Glomerular visceral epithelial cell (primary cell): ENCODE measurements around the gene PRC1.
A peak's percentile ranks its signal among the peaks of the same experiment; 100 is the strongest.

Experiments used
- DNase-seq: peaks from one replicate; pipeline ENCODE4 v3.0.0-alpha.2; 2016; ENCODE audit errors: extremely low spot score

The PRC1 gene

DNA sequence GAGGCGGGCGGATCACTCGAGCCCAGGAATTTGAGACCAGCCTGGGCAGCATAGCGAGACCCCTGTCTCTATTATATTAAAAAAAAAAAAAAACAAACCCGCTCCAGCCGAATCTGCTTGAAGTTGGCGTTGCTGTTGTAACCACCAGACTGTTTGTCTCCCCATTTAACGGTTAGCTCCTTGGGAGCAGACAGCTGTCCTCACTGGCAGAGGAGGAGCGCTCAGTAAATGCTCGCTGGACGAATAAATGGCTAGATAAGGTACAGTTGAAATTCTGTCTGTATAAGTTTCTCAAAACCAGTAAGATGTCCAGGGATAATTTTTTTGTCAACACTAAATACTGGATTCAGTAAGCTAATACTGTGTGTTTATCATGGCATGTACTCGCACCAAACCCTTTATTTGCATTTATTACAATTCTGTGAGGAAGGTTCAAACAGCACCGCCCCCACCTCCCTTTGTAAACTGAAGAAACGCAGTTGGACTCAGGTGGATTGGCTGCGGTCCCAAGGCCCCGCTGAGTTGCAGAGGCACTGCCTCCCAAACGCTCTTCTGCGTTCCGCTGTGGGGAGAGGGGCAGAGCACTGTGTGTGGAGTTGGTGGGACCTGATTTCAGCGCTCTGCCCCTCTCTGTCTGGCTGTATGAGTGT is 38.6 kb downstream of the PRC1 start:
- no peak for DNase-seq

DNA sequence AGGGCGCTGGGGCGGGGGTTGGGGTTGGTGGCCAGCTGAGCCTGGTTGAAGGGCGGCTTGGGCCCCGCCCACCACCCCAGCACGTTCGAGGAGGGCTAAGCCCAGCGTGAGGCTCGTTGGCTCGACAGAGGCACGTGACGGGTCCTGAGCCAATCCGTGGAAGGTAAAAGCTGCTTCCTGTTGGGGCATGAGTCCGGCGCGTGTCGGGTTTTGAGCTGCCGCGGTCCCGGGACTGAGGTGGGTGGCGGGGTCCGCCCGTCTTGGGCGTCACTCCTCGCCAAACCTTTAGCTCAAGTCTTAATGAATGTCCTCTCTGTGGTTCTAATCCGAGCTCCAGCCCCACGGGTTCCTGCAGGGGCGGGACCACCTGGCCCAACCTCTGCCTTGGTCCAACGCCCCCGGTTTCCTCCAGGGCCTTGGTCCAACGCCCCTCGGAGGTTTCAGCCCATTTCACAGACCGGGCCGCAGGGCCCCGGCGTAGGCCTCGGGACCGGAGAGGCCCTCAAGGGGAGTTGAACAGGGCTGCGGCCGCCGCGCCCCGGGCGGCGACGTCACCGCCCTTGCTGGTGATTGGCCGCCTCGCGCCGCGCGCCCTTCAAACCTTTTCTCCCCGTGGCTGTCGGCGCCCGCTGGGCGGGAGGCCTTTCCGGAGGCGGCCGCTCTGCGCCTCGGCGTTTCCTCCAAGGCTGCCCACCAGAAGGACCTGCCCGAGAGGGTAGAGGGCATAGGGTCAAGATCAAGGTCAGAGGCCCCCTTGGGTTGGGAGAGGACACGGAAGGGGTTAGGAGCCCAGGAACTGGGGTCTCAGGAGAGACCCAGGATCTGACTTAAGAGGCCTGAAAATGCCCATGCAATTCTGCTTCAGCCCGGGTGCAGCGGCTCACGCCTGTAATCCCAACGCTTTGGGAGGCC is 39.4 kb downstream of the PRC1 start, which contains the start of gene RCCD1:
RCCD1 (plus strand) TSS at position 173 of the 912 bp plus-strand sequence. CDS start 1,851 bp downstream, outside the sequence.
- DNase-seq = peak; percentile 84

DNA sequence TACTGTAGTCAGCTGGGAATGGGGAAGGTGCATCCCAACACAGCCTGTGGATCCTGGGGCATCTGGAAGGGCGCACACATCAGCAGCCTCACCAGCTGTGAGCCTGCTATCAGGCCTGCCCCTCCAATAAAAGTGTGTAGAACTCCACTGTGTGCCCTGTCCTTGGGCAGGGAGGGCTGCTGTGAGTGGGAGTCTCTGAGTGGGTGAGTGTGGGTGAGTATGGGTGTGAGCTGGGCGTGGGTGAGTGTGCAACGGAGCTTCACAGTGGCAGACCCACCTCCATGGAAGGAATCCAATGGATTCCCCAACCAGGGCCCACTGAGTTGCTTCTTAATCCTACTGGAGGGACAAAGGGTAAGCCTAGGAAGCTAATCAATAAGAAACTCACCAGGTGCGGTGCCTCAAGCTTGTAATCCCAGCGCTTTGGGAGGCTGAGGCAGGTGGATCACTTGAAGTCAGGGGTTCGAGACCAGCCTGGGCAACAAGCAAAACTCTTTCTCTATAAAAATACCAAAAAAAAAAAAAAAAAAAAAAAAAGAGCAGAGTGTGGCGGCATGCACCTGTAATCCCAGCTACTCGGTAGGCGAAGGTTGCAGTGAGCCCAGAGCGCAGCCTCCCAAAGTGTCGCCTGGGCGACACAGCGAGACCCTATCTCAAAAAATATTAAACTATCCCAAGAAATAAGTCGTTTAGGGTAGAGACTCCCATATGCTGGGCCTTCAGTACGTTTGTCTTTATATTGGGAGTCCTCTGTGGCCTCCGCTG is 40.2 kb downstream of the PRC1 start:
- DNase-seq = no peak

DNA sequence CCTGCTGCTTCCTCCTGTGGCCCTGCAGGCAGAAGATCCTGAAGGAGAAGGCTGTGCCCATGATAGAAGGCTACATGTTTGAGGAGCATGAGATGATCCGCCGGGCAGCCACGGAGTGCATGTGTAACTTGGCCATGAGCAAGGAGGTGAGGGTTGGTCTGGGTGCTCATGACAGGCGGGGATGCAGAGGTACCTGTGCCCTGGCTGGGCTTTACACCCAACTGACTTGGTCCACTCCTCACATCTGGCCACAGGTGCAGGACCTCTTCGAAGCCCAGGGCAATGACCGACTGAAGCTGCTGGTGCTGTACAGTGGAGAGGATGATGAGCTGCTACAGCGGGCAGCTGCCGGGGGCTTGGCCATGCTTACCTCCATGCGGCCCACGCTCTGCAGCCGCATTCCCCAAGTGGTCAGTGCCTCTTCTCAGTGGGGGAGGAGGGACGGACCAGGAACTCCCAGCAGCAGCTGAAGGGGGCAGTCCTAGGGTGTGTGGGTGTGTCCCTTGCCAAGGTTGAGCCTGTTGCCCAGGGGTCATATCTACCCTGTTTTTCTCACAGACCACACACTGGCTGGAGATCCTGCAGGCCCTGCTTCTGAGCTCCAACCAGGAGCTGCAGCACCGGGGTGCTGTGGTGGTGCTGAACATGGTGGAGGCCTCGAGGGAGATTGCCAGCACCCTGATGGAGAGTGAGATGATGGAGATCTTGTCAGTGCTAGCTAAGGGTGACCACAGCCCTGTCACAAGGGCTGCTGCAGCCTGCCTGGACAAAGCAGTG is 41.2 kb downstream of the PRC1 start:
- no peak for DNase-seq

DNA sequence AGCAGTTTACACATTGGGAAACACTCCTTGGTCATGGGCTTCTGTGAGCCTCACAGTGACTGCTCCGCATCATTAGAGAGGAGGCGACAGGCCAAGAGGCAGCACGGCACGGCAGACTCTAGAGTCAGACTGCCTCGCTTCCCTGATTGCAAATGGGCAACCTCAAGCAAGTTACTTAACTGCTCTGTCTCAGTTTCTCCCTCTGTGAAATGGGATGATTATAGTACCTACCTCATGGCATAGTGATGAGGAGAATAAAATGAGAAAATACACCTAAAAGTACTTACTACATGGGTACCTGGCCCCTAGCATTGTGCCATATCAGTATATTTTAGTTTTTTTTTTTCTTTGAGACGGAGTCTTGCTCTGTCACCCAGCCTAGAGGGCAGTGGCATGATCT is 43.7 kb downstream of the PRC1 start:
- no peak for DNase-seq

DNA sequence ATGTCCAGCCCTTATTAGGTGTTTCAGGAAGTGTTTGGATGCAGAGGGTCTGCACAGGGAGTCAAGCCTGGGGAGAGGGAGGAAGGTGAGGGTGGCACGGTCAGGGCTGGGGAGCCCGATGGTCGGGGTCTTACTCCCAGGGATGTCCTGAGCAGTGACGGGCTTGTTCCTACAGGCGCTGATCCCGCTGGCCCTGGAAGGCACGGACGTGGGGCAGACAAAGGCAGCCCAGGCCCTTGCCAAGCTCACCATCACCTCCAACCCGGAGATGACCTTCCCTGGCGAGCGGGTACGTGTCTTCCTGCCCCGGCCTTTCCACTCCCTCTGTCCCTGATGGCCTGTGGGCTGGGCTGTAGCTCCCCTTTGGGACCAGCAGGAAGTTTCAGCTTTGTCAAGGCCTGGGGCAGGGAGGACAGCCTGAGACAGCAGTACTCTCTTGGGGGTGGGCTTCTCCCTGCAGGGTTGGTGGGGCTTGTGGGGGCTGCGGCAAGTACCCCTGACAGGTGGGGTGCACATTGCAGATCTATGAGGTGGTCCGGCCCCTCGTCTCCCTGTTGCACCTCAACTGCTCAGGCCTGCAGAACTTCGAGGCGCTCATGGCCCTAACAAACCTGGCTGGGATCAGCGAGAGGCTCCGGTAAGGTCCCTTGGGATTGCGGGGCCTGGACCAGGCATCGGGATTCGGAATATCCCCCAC is 44.2 kb downstream of the PRC1 start:
- no peak for DNase-seq

DNA sequence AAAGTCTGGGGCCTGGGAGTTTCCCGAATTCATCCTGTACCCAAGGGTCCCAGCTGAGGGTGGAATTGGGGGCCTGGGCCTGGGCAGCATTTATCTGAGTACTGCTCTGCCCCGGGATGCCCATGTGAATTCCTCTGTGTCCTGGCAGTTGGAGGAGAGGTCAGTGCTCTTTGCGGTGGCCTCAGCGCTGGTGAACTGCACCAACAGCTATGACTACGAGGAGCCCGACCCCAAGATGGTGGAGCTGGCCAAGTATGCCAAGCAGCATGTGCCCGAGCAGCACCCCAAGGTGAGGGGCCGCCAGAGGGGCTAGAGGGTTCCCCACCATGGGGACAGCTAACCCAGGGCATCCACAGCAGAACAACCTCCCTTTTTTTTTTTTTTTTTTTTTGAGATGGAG is 45.8 kb downstream of the PRC1 start:
- no peak for DNase-seq

DNA sequence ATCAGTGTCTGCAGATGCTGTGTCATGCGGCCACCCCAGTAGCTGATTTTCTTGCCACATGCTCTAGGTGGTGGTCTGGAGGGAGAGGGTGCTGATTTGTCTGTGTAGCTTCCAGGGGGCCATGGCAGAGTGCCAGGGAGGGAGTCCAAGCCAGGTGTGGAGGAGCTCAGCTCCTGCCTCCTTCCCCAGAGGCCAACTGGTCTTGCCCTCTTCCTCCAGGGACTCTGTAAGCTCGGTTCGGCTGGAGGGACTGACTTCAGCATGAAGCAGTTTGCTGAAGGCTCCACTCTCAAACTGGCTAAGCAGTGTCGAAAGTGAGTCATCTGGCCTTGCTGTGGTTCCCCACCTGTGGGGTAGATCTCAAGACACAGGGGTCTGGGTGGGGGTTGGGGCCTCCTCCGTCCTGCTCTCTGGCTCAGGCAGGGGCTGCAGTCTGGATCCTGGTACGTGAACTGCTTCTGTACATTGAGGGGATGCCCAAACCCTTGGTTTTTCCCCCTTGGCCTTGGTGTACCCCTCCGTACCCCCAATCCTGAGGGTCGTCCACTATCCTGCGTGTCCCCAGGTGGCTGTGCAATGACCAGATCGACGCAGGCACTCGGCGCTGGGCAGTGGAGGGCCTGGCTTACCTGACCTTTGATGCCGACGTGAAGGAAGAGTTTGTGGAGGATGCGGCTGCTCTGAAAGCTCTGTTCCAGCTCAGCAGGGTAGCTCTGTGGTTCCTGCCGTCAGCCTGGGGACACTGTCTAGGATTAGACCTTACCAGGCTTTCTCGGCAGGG is 46.6 kb downstream of the PRC1 start:
- DNase-seq = no peak

DNA sequence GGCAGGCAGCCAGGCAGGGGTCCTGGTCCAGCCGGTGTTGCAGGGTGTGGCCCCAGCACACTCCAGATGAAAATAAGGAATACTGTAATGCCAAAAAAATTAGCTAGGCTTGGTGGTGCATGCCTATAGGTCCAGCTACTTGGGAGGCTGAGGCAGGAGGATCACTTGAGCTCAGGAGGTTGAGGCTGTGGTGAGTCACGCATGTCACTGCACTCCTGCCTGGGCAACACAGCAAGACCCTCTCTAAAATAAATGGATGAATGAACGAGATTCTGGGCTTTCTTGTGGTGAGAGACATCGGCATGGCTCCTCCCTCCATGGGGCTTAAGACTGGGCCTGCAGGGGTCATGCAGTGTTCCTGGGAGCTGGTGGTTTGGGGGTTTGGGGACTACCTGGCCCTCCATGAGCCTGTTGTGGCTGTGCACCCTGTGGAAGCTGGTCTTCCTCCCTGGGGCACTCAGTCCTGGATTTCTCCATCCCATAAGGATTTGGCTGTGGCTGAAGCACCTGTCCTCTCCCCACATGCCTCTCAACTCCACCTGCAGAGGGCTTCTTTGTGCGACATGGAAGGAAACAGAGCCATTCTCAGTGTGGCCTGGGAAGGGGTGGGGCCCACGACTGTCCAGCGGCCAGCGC is 47.3 kb downstream of the PRC1 start:
- DNase-seq = no peak

DNA sequence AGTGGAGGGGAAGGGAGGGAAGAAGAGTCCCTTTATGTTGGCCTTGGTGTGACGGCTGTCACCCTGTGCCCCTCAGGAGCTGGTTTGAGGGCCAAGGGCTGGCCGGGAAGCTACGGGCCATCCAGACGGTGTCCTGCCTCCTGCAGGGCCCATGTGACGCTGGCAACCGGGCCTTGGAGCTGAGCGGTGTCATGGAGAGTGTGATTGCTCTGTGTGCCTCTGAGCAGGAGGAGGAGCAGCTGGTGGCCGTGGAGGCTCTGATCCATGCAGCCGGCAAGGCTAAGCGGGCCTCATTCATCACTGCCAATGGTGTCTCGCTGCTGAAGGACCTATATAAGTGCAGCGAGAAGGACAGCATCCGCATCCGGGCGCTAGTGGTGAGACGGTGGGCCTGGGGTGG is 47.8 kb downstream of the PRC1 start:
- DNase-seq = no peak

DNA sequence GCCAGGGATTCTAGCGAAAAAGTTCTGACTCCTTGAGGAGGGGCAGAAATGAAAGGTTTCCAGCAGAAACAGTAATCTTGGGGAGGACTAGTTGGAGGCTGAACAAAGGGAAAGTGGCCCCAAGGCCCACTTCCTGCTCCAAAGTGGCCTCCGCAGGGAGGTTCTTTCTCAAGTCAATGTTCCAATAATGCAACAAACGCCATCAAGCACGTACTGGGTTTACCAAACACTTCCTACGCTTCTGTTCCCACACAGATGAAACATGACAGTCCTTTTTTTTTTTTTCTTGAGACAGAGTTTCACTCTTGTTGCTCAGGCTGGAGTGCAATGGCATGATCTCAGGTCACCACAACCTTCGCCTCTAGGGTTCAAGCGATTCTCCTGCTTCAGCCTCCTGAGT is 49.2 kb downstream of the PRC1 start:
- DNase-seq = no peak

DNA sequence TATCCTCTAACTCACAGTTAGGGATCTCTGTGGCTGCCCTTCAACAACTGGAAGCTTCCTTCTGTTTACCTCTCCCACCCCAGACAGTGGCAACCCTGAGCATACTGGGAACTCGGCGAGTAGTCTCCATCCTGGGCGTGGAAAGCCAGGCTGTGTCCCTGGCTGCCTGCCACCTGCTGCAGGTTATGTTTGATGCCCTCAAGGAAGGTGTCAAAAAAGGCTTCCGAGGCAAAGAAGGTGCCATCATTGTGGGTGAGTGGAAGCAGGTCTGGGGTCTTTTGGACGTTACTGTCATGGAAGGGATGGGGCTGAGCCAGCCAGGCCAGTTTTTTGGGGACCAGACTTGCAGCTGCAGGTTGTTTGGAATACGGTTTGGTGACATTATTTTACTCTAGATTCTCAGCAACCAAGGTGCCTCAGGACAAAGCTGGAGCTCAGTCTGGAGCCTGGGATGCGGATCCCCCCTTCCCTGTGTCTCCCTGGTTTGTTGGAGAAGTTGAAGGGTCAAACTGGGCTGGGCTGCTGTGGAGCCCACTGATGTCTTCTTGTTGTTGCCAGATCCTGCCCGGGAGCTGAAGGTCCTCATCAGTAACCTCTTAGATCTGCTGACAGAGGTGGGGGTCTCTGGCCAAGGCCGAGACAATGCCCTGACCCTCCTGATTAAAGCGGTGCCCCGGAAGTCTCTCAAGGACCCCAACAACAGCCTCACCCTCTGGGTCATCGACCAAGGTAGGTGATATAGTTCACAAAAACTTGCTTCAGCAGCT is 51.8 kb downstream of the PRC1 start:
- DNase-seq = no peak

DNA sequence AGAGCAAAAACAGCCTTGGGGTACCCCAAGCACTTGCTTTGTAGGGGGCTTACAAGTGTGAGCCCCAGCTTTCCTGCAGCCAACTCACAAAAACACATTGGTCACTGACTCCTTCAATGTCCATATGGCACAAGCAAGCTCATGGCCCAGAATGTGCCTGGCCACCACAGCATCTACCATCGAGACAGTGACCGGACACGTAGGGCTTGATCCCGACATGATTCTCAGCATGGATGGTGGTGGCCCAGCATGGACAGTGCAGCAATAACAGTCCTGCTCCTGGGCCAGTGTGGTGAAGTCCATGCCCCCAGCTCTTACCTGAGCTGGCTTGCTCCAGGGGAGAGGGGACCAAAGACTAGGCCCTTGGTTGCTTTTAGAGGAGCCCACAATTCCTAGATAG is 53.3 kb downstream of the PRC1 start:
- no peak for DNase-seq

DNA sequence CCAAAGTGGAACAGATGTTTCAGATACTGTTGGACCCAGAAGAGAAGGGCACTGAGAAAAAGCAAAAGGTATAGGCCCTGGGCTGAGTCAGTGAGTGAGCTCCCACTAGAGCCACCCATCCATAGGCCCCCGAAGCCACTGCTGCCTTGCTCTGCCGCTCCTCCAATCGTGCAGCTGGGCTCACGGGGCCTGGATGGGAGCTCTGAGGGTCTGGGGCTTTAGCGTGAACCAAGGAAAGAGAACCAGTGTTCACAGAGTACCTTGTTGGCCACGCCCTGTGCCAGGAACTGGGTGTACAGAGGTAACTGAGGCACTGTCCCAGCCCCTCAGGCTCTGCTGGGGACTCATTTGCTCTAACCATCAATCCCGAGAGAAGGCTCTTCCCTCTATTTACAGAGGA is 54.6 kb downstream of the PRC1 start:
- DNase-seq = no peak

DNA sequence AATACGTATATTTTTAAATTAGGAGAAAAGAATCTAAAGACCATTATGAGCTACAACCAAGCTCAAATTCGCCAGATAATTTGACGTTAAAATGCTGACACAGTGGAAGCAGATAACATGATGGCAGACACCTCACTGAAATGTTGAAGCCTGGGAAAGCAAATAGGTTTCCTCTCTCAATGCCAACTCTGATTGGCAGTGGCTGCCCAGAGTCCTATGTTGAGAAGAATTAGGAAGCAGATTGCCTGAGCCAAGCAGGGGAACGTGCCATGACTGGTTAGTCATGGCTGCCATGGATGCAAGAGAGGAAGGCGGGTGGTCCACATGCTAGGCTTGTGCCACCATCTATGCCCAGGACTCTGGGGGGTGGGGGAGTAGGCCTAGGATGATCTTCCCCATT is 56.1 kb downstream of the PRC1 start:
- DNase-seq = no peak

DNA sequence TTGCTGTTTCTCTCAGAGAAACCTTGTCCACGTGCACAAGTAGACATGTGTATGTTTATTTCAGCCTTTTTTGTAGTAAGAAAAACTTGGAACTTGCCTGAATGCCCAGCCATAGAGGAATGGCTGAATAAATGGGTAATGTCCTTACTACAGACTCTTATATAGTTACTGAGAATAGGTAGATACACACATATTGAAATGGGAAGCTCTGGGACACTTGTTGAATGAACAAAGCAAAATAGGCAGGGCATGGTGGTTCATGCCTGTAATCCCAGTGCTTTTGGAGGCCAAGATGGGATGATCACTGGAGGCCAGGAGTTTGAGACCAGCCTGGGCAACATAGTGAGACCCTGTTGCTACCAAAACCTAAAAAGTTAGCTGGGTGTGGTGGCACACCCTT is 57.5 kb downstream of the PRC1 start:
- no peak for DNase-seq

DNA sequence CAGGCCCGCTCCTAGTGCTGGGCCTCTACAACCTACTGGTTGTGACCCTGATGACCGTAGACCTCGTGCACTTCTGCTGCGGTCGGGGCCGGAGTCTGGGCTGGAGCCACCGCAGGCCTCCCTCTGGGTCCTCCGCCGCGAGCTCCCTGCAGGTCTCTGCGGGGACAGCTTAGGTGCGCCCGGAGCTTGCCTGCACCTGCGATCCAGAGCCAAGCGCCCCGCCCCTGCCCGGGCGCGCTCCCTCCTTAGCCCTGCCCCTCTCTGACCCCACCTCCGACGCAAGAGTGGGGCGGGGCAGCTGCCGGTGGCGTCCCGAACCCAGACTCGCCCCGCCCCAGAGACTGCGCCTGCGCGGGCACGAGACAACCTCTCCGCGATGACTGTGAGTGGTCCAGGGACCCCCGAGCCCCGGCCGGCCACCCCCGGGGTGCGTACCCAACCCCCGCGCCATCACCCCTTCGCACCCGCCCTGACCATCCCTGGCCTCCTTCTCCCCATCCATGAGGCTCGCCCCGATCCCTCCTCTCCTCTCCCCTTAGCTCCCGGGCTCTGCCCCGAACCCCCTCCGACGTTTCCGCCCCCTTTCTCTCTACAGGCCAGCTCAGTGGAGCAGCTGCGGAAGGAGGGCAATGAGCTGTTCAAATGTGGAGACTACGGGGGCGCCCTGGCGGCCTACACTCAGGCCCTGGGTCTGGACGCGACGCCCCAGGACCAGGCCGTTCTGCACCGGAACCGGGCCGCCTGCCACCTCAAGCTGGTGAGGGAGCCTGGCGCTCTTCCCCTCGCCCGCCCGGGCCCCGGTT is 59.2 kb downstream of the PRC1 start, which contains the start of gene UNC45A:
UNC45A (plus strand) TSS at position 337 of the 803 bp plus-strand sequence; CDS start at position 377, 40 bp downstream.
- peak; percentile 89 for DNase-seq
